Kidney tubule cell (primary cell): ENCODE results near the gene TOPBP1.
A peak's percentile ranks its signal among the peaks of the same experiment; 100 is the strongest.
"Not testable (repeated sequence)": the region's sequence is repeated elsewhere in the genome, so short reads cannot be mapped to it uniquely, and the experiment has no call there.

Source experiments
- DNase-seq: peaks from one replicate; pipeline ENCODE4 v3.0.0-alpha.2; 2018; ENCODE audit warnings: low spot score

Gene TOPBP1

GRCh38 chr3:133674290-133674919 lies 12.7 kb upstream of the TOPBP1 start:
- no peak for DNase-seq

GRCh38 chr3:133673746-133674145 lies 12.0 kb upstream of the TOPBP1 start:
- no peak for DNase-seq

GRCh38 chr3:133672461-133672860 lies 10.7 kb upstream of the TOPBP1 start:
- DNase-seq = no peak

- no peak for DNase-seq
Observed at GRCh38 chr3:133670525-133670995, 8.8 kb upstream of the TOPBP1 start.

GRCh38 chr3:133669949-133670524 lies 8.3 kb upstream of the TOPBP1 start:
- no peak for DNase-seq

GRCh38 chr3:133667118-133667517 lies 5.4 kb upstream of the TOPBP1 start:
- no peak for DNase-seq

GRCh38 chr3:133665188-133665587 lies 3.4 kb upstream of the TOPBP1 start:
- not testable (repeated sequence) for DNase-seq

GRCh38 chr3:133663569-133664313 lies 2.0 kb upstream of the TOPBP1 start:
- DNase-seq = peak; percentile 66

GRCh38 chr3:133662278-133662651 lies 524 bp upstream of the TOPBP1 start:
- DNase-seq = peak; percentile 61

- DNase-seq = no peak
Observed at GRCh38 chr3:133659806-133660205, 1.9 kb downstream of the TOPBP1 start.

GRCh38 chr3:133655731-133656515 lies 5.8 kb downstream of the TOPBP1 start:
- no peak for DNase-seq

GRCh38 chr3:133649486-133650068 lies 12.2 kb downstream of the TOPBP1 start:
- DNase-seq = no peak

- peak; percentile 58 for DNase-seq
Observed at GRCh38 chr3:133644768-133645167, 17.0 kb downstream of the TOPBP1 start.

GRCh38 chr3:133643611-133644010 lies 18.1 kb downstream of the TOPBP1 start:
- DNase-seq = no peak

- no peak for DNase-seq
Observed at GRCh38 chr3:133641254-133641653, 20.5 kb downstream of the TOPBP1 start.

GRCh38 chr3:133633439-133633838 lies 28.3 kb downstream of the TOPBP1 start:
- DNase-seq = no peak

GRCh38 chr3:133629146-133629545 lies 32.6 kb downstream of the TOPBP1 start:
- no peak for DNase-seq

GRCh38 chr3:133627789-133628188 lies 34.0 kb downstream of the TOPBP1 start:
- DNase-seq = no peak

GRCh38 chr3:133620066-133620784 lies 41.5 kb downstream of the TOPBP1 start:
- DNase-seq = no peak

- DNase-seq = no peak
Observed at GRCh38 chr3:133611534-133611933, 50.2 kb downstream of the TOPBP1 start.

GRCh38 chr3:133610031-133610430 lies 51.7 kb downstream of the TOPBP1 start:
- no peak for DNase-seq
